MM.1S (cell line): Measurements from ENCODE around the gene SGPL1.

Source experiments
- DNase-seq: peaks from one replicate; pipeline ENCODE4 v3.0.0-alpha.2; 2015
- H2AFZ ChIP-seq: fragments of 300-600 bp; sonication (generic); 2 replicates; pipeline ENCODE4 v1.6.0; 2016; ENCODE audit warnings: antibody characterized with exemption, low read length
- H3F3A ChIP-seq: fragments of 300-600 bp; sonication (generic); 2 replicates; pipeline ENCODE4 v1.6.1; 2016; ENCODE audit warnings: mild to moderate bottlenecking, antibody characterized with exemption, low read length, moderate library complexity, mixed read lengths; ENCODE audit not compliant: insufficient read depth
- H3K27ac ChIP-seq: fragments of 300-600 bp; sonication (generic); 2 replicates; pipeline ENCODE4 v1.5.1; 2016; ENCODE audit warnings: mild to moderate bottlenecking, low read length
- H3K27me3 ChIP-seq: fragments of 300-600 bp; sonication (generic); replicated peaks from 2 replicates; pipeline ENCODE4 v1.6.0; 2016; ENCODE audit warnings: low read length; ENCODE audit not compliant: insufficient read depth
- H3K36me3 ChIP-seq: fragments of 300-600 bp; sonication (generic); replicated peaks from 2 replicates; pipeline ENCODE4 v1.6.1; 2016; ENCODE audit warnings: mild to moderate bottlenecking, low read length, mixed read lengths; ENCODE audit not compliant: insufficient read depth
- H3K4me1 ChIP-seq: fragments of 300-600 bp; sonication (generic); 2 replicates; pipeline ENCODE4 v1.6.1; 2016; ENCODE audit warnings: low read length, mixed read lengths
- H3K4me2 ChIP-seq: fragments of 300-600 bp; sonication (generic); 2 replicates; pipeline ENCODE4 v1.6.0; 2016; ENCODE audit warnings: low read depth, low read length
- H3K4me3 ChIP-seq: fragments of 300-600 bp; sonication (generic); 2 replicates; pipeline ENCODE4 v1.5.1; 2016; ENCODE audit warnings: low read length, mixed read lengths
- H3K79me2 ChIP-seq: fragments of 300-600 bp; sonication (generic); 2 replicates; pipeline ENCODE4 v1.6.1; 2016; ENCODE audit warnings: mixed run types, low read length, mixed read lengths
- H3K9ac ChIP-seq: fragments of 300-600 bp; sonication (generic); 2 replicates; pipeline ENCODE4 v1.6.1; 2016; ENCODE audit warnings: low read length, mixed read lengths
- H3K9me2 ChIP-seq: fragments of 300-600 bp; sonication (generic); replicated peaks from 2 replicates; pipeline ENCODE4 v1.6.1; 2016; ENCODE audit warnings: mild to moderate bottlenecking, low read length, mixed read lengths; ENCODE audit not compliant: insufficient read depth
- H3K9me3 ChIP-seq: fragments of 300-600 bp; sonication (generic); replicated peaks from 2 replicates; pipeline ENCODE4 v1.6.1; 2016; ENCODE audit warnings: mild to moderate bottlenecking, low read length, mixed read lengths; ENCODE audit not compliant: insufficient read depth
- H4K20me1 ChIP-seq: fragments of 300-600 bp; sonication (generic); 2 replicates; pipeline ENCODE4 v1.6.1; 2016; ENCODE audit warnings: mild to moderate bottlenecking, low read length, moderate library complexity, mixed read lengths; ENCODE audit not compliant: insufficient read depth
- EZH2 ChIP-seq: fragments of 300-600 bp; sonication (generic); optimal IDR thresholded peaks from 2 replicates; pipeline ENCODE3; 2017; ENCODE audit warnings: low read depth, mild to moderate bottlenecking, antibody characterized with exemption, low read length, mixed read lengths
- EZH2phosphoT487 ChIP-seq: fragments of 300-600 bp; sonication (generic); IDR thresholded peaks from 2 replicates; pipeline ENCODE4 v1.6.1; 2018; ENCODE audit warnings: antibody characterized with exemption, low read length
- TF ChIP-seq, protein P1 (sequence below): fragments of 300-600 bp; sonication (generic); IDR thresholded peaks from 2 replicates; pipeline ENCODE4 v1.5.1; 2016; ENCODE audit warnings: antibody characterized with exemption, low read length, mixed read lengths

The SGPL1 gene

GRCh38 chr10:70915206-70915605 lies 99.5 kb downstream of the SGPL1 start:
- Histone ChIP-seq H3K4me2 (no peak overlapping the region), H3K27ac (no peak overlapping the region), H3K4me1 (no peaks in the 10 kb centered on the region; the same call in 1 of the 2 replicates), H3K27me3 (peaks cover 78% of the 10 kb centered on the region), H3F3A (no peaks in the 10 kb centered on the region), H3K9ac (no peak overlapping the region), H3K9me2 (no peaks in the 10 kb centered on the region), H3K36me3 (no peaks in the 10 kb centered on the region), H3K79me2 (no peaks in the 10 kb centered on the region), H4K20me1 (no peaks in the 10 kb centered on the region), H2AFZ (no peak overlapping the region), H3K9me3 (no peaks in the 10 kb centered on the region), H3K4me3 (no peak overlapping the region)
- TF ChIP-seq EZH2 (no peak), EZH2phosphoT487 (no peak)
- TF ChIP-seq, protein P1, sequence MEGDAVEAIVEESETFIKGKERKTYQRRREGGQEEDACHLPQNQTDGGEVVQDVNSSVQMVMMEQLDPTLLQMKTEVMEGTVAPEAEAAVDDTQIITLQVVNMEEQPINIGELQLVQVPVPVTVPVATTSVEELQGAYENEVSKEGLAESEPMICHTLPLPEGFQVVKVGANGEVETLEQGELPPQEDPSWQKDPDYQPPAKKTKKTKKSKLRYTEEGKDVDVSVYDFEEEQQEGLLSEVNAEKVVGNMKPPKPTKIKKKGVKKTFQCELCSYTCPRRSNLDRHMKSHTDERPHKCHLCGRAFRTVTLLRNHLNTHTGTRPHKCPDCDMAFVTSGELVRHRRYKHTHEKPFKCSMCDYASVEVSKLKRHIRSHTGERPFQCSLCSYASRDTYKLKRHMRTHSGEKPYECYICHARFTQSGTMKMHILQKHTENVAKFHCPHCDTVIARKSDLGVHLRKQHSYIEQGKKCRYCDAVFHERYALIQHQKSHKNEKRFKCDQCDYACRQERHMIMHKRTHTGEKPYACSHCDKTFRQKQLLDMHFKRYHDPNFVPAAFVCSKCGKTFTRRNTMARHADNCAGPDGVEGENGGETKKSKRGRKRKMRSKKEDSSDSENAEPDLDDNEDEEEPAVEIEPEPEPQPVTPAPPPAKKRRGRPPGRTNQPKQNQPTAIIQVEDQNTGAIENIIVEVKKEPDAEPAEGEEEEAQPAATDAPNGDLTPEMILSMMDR, result no peak
- DNase-seq, result no peak

- Histone ChIP-seq H3K4me2 (no peak overlapping the region), H4K20me1 (no peaks in the 10 kb centered on the region), H3F3A (no peaks in the 10 kb centered on the region), H3K9ac (no peak overlapping the region), H3K9me2 (no peaks in the 10 kb centered on the region), H3K27ac (no peak overlapping the region), H3K4me3 (no peak overlapping the region), H3K79me2 (no peaks in the 10 kb centered on the region), H2AFZ (no peak overlapping the region), H3K4me1 (no peaks in the 10 kb centered on the region; the same call in 1 of the 2 replicates), H3K9me3 (no peaks in the 10 kb centered on the region), H3K27me3 (peaks cover 79% of the 10 kb centered on the region), H3K36me3 (no peaks in the 10 kb centered on the region)
- no peak for TF ChIP-seq EZH2phosphoT487
- TF ChIP-seq, protein P1, result no peak
- TF ChIP-seq EZH2, result no peak
- no peak for DNase-seq
These were observed 100.1 kb downstream of the SGPL1 start for GRCh38 chr10:70915806-70916205.

- Histone ChIP-seq H2AFZ (no peak overlapping the region), H3K9ac (no peak overlapping the region), H3K4me1 (no peaks in the 10 kb centered on the region; the same call in 1 of the 2 replicates), H3K4me2 (no peak overlapping the region), H3K79me2 (no peaks in the 10 kb centered on the region), H3K27ac (no peak overlapping the region), H4K20me1 (no peaks in the 10 kb centered on the region), H3F3A (no peaks in the 10 kb centered on the region), H3K9me2 (no peaks in the 10 kb centered on the region), H3K27me3 (peaks cover 83% of the 10 kb centered on the region), H3K9me3 (no peaks in the 10 kb centered on the region), H3K36me3 (no peaks in the 10 kb centered on the region), H3K4me3 (no peak overlapping the region)
- no peak for DNase-seq
- TF ChIP-seq, protein P1, result no peak
- no peak for TF ChIP-seq EZH2
- TF ChIP-seq EZH2phosphoT487, result no peak
These were observed 100.5 kb downstream of the SGPL1 start for GRCh38 chr10:70916241-70916640.
